GM18858 (cell line): Measurements from ENCODE around the gene CTSF.
"Not testable (repeated sequence)": the region's sequence is repeated elsewhere in the genome, so short reads cannot be mapped to it uniquely, and the experiment has no call there.

Source experiments
- ATAC-seq: cut with Tn5 transposase; IDR thresholded peaks from one replicate; pipeline ENCODE4 v1.9.1; 2021; ENCODE audit not compliant: unreplicated experiment

Gene CTSF

DNA sequence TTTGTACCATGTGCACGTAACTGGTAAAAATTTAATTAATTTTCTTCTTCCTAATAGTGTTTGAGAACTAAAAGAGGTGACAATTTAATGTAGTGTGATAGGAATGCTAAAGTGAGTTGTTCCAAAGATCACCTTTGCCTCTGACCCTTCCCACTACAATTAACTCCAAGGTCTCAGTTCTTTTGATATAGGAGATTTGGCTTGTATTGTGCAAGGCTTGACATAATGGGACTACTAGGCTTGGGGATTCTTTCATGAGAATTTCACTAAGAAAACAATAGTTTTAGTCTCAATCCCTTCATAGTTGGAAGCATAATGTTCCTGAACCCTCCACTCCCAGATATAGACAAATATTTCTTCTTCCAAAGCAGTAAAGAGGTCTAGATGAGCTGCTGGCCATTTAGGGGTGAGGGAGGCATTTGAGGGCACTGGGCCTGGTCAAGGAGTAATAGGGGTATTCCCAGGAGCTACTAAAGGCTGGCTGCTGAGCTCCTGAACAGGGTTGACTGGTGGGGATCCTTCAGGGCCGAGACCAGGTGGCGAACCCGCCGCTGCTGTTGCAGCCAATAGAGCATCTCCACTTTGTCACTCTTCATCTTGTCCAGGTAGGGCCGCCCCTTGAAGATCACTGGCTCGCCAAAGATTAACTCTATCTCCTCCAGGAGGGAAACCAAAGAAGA is 21.7 kb upstream of the CTSF start:
- ATAC-seq: no peak

DNA sequence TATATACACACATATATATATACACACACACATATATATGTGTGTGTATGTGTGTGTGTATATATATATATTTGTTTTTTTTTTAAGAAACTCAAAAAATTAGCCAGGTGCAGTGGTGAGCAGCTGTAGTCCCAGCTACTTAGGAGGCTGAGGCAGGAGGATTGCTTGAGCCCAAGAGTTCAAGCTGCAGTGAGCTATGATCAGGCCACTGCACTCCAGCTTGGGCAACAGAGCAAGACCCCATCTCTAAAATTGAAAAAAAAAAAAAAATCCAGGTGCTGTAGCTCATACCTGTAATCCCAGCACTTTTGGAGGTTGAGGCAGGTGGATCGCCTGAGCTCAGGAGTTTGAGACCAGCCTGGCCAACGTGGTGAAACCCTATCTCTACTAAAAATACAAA is 20.9 kb upstream of the CTSF start:
- ATAC-seq: not testable (repeated sequence)

DNA sequence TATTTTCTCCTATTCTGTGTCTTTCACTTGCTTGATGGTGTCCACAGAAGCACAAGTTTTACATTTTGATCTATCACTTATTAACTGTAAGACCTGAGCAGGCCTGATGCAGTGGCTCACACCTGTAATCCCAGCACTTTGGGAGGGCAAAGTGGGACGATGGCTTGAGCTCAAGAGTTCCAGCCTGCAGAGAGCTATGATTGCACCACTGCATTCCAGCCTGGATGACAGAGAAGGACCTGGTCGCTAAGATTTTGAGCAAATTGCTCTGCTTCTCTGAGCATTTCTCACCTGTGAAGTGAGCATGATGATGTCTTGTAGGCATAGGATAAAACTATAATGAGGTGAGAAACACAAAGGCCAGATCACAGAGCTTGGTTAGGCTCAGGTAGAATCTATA is 17.7 kb upstream of the CTSF start:
- ATAC-seq: no peak

DNA sequence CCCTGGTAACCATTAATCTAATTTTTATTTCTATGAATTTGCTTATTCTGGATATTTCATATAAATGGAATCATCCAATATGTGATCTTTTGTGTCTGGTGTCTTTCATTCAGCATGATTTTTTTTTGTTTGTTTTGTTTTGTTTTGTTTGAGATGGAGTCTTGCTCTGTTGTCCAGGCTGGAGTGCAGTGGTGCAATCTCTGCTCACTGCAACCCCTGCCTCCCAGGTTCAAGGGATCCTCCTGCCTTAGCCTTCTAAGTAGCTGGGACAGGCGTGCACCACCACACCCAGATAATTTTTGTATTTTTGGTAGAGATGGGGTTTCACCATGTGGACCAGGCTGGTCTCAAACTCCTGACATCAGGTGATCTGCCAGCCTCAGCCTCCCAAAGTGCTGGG is 17.0 kb upstream of the CTSF start:
- not testable (repeated sequence) for ATAC-seq

DNA sequence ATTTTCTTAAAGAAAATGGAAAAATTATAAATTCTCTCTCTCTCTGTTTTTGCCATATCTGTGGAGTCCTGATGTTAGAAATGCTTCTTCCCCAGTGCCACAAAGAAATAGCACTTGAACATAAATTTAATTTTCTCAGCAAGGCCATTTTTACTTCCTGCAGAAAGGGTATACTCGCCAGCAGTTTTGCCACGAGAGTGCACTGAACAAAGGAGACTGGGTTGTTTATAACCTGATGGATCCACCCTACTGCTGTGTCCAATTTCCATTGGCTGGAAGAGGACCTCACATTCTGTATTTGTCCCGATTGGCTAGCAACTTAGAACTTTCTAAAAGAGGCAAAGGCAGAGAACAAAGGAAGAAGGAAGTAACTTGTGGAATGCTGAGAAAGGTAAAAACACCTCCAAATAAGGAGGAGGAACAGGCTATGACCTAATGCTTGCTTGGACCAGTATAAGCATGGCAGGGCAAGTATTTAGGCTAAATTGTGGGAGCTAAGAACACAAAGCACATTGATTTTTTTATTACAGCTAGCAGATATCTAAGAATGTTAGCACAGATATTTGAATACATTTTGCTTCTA is 14.2 kb upstream of the CTSF start:
- ATAC-seq: not testable (repeated sequence)

DNA sequence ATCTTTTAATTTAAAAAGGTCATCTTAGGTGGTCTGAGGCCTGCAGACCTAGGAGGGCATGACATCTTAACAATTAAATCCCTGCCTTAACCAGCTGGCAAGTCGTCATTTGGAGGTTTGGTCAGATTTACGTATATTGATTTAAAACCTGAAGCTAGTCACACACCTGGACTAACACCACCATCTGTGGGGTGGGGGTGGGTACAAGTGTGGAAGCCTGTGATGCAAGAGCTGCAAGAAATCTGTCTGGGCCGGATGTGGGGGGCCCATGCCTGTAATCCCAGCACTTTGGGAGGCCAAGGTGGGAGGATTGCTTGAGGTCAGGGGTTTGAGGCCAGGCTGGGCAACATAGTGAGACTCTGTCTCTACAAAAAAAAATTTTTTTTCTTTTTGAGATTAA is 12.9 kb upstream of the CTSF start:
- ATAC-seq: no peak

DNA sequence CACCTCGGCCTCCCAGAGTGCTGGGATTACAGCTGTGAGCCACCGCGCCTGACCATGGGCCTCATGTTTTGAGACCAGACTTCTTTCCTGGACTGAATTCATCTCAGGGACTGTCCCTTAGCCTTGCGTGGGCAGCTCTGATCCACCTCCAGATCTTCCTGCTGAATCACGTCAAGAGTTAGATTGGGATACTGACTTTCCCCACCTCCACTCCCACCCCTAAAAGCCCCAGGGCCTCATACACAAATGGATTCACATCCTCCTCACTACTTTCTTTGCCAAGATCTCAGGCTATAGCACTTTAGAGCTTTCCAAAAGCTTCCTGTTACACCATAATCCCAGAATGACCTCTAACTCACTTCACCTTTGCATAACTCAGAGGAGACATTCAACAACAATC is 12.4 kb upstream of the CTSF start:
- ATAC-seq: no peak

DNA sequence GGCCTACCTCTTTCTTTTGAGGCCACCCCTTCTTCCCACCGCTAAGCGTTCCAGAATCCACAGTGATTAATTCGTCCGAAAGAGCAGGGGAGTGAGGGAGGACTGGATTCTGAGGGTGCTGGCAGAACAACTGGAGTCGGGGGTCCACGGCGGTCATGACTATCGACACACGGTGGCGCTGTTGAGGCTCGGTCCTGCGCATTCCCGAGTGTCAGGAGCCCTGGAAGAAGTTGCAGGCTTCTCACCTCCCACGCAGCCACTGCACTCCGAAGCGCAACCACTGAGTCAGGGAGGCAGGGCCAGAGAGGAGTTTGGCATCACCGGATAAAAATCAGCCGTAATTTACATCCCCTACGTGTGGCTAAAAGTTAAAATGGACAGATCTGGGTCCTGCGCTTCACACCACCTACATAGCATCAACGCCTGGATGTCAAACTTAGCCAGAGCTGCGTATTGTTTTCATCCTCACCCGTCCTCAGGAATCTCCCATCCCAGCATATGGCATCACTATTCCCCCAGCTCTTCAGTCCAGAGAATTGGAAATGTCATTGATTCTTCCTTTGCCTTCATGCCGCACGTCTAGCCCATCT is 10.7 kb upstream of the CTSF start:
- no peak for ATAC-seq

DNA sequence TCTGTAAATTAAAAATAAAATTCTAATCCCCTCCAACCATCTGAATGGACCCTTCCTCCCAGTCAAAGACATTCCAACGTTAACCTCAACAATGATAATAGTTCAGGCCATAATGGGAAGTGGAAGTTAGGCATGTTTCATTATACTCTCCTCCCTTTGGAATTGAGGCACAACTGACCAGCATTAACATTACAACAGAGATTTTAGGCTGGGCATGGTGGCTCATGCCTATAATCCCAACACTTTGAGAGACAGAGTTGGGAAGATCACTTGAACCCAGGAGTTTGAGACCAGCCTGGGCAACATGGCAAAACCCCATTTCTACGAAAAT is 2.4 kb upstream of the CTSF start:
- no peak for ATAC-seq

DNA sequence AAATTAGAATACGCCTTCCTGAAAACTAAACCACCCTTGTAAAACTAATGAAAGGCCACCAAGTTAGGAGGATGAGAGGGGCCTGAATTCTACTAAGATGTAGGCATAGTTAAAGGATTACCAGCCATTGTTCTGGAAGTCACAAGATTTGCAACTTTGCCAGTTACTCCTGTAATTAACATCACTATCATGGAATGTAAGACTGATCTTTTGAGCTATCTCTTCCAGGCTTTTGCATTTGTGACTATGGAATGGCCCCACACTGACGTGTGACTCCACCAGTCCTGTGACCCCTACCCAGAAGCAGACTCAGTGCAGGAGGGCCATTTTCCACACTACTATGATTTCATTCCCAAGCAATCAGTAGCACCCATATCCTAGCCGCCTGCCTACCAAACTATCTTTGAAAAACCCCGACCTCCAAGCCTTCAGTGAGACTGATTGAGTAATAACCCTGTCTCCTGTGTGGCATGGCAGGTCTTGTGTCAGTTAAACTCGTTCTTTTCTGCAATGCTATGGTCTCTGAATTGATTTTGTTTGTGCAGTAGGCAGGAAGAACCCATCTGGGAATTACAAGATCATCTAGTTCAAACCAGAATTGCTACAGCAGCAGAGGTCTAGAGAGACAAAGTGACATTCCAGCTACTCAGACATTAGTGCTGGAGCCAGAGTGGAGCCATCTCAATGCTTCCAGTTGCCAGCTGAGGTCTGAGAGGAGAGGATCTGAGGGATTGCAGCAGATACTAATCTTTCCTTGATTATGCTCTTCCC is 1.9 kb upstream of the CTSF start:
- ATAC-seq: no peak

DNA sequence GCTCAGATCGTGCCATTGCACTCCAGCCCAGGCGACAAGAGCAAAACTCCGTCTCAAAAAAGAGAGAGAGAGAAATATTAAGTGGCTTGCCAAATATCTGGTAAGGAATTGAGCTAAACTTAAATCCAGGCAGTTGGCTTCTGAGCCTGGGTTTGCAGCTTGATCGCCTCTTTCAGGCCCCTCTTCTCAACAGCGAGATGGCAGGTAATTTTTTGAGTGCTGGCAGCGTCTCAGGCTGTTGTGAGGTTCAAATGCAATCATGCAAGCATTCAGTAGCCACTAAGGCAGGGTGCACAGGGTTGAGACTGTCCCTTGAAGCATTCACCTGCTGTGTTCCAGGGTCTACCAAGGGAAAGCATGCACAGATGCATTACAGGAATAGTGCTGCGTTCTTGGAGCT is 670 bp upstream of the CTSF start:
- ATAC-seq: no peak

DNA sequence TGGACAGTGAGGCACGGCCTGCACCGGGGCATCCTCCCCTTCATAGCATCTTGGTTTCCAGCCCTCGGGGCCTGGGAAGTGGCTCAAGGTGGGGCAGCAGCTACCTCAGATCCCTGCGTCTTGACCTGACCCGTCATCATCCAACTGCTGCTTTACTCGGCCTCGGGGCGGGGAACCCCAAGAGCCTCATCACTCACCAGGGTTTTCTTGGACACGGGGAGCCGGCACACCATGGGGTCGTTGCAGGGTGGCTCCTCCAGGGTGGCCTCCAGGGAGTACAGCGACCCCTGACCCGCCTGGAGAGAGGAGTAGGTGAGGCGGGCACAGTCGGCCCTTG is 651 bp downstream of the CTSF start:
- no peak for ATAC-seq

DNA sequence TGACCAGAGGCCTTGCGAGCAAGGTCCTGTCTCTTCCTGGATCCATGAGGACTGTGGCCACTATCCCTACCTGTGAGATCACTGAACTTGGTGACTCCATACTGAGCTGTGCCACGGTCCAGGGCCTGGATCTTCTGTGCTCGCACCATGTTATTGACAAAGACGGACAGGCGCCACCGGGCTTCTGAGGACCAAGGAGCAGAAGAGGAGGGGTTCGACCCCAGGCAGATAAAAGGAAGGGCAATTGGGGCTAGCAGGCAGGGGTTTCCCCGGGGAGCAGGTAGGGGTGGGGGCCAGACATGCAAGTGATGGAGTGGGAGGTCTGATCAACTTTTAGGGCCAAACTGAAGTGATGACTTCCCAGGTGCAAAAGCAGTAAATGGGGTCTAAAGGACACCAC is 2.2 kb downstream of the CTSF start:
- ATAC-seq: no peak

DNA sequence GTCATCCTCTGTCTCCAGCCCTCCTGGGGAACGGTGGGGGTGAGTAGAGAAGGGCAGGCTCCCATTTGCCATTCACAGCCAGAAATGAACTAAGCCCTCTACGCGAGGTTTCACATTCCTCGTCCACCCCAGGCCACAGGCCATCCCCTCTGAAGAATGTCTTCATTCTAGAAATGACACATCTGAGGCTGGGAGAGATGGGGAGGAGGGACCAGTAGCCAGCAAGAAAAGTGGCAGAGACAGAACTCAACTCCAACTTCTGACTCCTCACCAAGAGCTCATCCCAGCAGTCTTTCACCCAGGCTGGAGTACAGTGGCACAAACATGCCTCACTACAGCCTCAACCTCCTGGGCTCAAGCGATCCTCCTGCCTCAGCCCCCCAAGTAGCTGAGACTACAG is 3.4 kb downstream of the CTSF start:
- ATAC-seq: no peak

DNA sequence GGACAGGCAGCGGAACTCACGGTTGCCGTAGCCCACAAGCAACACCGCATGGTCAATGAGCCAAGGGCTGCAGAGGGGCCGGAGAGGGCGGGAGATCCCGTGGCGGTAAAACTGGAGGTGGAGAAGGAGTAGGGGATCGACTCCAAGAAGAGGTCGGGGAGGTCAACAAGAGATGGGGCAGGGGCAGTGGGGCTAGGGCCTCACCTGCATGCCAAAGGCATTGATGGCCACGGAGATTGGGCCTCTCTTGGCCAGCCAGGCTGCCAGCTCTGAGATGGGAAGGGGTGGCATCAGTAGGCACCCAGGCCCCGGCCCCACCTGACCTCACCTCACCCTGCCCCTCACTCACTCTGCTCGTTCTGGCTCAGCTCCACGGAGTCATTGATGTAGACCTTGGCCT is 3.9 kb downstream of the CTSF start:
- ATAC-seq: no peak

DNA sequence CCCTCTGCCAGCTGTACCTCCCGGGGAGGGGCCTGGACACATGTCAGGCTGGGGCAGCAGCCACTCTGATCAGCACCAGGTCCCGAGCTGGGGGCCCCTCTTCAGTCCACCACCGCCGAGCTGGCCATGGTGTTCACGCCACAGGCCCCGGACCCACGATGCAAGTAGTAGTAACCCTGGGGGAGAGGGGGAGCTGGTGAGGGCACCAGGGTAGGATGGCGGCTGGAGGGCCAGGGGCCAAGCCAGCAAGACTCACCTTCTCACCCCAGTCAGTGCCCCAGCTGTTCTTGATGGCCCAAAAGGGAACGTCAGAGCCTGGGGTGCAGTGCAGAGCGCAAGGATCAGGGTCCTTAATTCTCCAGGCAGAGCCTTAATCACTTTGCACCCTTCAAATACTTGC is 4.6 kb downstream of the CTSF start:
- ATAC-seq: no peak

DNA sequence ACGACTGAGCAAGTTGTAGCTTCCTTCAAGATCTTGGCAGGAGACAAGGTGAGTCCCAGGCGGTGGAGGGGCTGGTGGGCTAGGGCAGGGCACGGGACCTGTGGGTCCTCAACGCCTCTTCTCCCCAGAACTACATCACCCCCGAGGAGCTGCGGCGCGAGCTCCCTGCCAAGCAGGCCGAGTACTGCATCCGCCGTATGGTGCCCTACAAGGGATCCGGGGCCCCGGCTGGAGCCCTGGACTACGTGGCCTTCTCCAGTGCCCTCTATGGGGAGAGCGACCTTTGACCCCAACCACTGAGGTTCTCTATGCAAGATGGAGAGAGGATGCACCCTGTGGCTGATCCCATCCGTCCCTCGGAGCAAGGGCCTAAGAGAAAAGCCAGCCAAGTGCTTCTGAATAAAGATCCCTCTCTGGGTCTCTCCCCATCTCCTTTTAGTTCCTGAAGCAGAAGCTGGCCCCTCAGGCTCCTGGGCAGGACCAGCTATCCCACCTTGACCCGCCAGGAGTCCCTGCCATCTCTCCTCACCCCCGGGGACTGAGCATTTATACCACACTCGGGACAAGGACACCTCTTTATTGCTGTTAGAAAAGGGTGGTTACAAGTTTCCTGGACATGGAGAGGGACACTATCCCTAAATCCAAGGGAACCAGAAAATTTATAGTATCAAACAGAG is 5.4 kb downstream of the CTSF start:
- no peak for ATAC-seq

DNA sequence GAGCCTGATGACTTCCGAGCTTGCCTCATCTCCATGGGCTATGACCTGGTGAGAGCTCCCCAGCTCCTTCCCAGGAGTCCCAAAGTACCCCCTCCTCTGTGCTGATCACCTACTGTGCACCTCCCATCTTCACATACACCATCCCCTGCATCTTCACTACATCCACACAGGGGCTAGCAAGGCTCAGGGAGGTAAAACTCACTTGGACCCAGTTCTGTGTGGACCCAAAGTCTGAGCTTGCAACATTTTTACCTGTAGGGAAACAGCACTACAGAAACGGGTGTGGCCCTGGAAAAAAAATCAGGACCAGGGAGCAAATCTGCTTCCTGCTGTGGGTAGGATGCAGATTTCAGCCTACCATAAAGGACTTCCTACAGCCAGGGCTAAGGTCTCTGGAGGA is 6.1 kb downstream of the CTSF start:
- ATAC-seq: no peak

DNA sequence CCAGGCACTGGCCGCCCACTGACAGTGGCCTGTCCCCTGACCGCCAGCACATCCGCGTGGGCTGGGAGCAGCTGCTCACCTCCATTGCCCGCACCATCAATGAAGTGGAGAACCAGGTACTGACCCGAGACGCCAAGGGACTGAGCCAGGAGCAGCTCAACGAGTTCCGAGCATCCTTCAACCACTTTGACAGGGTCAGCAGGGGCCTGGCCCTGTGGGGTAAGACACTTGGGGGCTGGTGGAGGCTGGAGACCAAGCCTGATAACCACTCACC is 6.5 kb downstream of the CTSF start:
- no peak for ATAC-seq

DNA sequence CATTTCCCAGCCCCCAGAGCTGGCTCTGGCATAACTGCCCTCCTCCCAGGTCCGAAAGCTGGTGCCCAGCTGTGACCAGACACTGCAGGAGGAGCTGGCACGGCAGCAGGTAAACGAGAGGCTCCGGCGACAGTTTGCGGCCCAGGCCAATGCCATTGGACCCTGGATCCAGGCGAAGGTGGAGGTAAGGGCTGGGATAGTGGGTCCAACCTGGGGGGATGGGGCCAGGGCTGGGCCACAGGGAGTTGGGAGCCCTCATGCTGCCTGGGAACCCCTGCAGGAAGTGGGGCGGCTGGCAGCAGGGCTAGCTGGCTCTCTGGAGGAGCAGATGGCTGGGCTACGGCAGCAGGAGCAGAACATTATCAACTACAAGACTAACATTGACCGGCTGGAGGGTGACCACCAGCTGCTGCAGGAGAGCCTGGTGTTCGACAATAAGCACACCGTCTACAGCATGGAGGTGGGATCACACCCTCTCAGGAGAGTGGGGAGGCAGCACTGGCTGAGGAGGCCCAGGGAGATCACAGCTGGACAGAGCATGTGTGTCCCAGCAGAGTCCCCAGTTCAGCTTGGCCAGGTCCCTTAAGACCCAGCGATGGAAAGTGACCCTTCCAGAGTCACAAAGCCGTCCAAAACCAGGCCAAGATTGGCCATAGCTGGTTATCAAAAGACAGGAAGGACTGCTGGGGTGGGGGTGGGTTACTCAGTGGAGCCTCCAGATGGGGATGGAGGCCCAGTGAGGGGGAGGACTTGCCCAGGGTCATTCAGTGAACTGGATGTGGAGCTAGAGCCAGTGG is 7.0 kb downstream of the CTSF start:
- ATAC-seq: no peak
